GM12875 (cell line): Measurements from ENCODE around the gene FOLR3.
"Not testable (repeated sequence)": the region's sequence is repeated elsewhere in the genome, so short reads cannot be mapped to it uniquely, and the experiment has no call there.

Source experiments
- H3K4me3 ChIP-seq: one replicate; pipeline ENCODE4 v1.5.1; 2011; ENCODE audit warnings: low read depth, low read length, control low read depth
- TF ChIP-seq, protein P1 (sequence below): IDR thresholded peaks from 2 replicates; pipeline ENCODE4 v1.5.1; 2011; ENCODE audit warnings: low read depth, mild to moderate bottlenecking, control low read depth, inconsistent platforms, low read length, moderate library complexity, borderline replicate concordance; ENCODE audit not compliant: insufficient read depth

The FOLR3 gene

DNA sequence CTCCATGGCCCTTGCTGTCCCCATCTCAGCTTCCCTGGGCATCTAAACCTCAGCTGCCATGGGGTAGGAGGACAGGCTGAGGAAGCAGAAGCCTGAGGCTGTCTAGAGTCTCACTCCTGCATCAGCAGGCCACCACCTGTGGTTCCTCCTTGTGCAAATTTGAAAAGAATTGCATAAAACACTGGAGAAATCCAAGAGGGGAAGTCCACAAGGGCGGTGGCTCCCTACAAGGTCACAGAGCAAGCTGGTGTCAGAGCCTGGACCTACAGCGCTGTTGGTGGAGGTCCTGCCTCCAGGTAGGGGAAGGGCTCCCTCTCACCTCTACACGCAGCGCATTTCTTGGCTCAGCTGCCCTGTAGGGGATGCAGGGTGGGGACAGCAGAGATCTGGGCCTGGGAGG lies at the start of gene FOLR3:
TSS of gene FOLR3 (plus strand) at position 253 of the 400 bp plus-strand sequence. CDS start 228 bp downstream, outside the sequence.
- H3K4me3 ChIP-seq, result not testable (repeated sequence)

DNA sequence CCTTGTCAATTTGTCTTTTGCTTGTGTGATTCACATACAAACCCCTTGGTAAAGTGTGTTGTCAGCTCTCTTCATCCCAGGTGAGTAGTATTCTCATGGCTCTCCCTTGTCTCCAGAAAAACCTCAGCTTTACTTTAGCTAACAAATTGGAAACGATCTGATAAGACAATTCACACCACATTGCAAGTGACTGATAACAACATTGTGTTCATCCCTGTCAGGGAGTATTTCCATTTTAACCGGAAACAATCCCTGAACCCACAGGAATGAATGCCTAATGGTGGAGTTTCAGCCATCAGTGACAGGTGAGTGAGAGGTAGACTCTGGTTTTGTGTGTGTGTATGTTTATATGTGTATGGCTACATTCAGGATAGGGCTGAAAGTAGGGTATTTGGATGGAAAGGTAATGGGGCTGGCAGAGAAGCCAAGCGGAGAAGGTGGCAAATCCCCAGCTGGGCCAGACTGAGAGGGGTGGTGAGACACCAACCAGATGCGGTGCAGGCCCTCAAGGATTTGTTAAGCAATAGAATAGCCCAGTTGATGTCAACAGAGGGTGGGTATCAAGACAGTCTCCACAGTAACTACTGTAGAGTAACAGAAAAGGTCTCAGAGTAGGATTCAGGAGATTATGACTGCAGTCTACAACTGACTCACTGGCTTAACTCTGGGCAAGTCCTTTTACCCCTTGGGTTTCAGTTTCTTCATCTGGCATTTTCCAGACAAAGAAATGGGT lies 47.3 kb upstream of the FOLR3 start:
- H3K4me3 ChIP-seq, result no peak overlapping the region
- TF ChIP-seq, protein P1, sequence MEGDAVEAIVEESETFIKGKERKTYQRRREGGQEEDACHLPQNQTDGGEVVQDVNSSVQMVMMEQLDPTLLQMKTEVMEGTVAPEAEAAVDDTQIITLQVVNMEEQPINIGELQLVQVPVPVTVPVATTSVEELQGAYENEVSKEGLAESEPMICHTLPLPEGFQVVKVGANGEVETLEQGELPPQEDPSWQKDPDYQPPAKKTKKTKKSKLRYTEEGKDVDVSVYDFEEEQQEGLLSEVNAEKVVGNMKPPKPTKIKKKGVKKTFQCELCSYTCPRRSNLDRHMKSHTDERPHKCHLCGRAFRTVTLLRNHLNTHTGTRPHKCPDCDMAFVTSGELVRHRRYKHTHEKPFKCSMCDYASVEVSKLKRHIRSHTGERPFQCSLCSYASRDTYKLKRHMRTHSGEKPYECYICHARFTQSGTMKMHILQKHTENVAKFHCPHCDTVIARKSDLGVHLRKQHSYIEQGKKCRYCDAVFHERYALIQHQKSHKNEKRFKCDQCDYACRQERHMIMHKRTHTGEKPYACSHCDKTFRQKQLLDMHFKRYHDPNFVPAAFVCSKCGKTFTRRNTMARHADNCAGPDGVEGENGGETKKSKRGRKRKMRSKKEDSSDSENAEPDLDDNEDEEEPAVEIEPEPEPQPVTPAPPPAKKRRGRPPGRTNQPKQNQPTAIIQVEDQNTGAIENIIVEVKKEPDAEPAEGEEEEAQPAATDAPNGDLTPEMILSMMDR, result no peak

DNA sequence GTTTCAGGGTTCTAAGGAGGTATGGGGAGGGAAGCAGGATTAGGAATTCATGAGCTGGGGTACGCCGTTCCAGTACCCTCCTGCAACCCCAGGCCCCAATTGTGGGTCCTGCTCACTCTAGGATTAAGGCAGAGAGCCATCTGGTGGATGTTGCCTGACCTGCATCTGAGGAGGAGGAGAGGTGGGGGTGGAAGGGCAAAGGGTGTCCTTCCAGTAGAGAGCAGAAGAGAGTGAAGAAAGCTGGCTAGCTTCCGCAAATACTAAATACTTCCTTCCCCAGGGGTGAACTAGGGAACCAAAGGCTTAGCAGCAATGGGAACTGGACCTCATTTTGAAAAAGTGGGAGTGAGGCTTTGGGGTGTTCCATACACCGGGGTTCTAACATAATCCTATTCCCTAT lies 44.2 kb upstream of the FOLR3 start:
- TF ChIP-seq, protein P1, result peak; percentile 76
- H3K4me3 ChIP-seq, result no peak overlapping the region

DNA sequence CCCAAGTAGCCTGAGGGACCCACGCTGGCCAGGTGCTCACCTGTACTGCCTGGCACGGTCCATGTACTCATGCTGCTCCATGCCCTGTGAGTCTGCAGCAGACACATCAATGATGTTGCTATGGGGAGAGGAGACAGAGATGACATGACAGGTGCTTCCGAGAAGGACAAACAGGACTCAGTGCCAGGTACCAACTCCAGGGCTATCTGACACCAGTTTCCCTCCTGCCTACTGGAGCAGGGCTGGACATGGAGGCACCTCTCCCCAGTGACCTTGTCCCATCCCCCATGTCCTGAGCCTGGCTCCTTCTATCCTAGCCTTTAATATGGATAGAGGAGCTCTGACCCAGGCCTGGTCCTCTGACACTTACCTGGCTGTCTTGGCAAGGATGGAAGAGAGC lies 36.8 kb upstream of the FOLR3 start:
- TF ChIP-seq, protein P1, result no peak
- no peak overlapping the region for H3K4me3 ChIP-seq

DNA sequence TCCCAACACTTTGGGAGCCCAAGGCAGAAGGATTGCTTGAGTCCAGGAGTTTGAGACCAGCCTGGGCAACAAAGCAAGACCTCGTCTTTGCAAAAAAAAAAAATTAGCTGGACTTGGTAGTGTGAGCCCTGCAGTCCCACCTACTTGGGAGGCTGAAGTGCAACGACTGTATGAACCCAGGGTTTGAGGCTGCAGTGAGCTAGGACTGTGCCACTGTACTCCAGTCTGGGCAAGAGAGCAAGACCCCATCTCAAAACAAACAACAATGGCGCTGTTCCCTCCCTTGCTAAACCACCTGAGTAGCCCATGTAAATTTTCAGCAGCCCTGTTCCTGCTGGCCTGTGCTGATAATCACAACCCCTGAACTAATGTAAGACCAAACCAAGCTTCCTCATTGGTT lies 35.5 kb upstream of the FOLR3 start:
- TF ChIP-seq, protein P1, result no peak
- H3K4me3 ChIP-seq, result no peak overlapping the region

DNA sequence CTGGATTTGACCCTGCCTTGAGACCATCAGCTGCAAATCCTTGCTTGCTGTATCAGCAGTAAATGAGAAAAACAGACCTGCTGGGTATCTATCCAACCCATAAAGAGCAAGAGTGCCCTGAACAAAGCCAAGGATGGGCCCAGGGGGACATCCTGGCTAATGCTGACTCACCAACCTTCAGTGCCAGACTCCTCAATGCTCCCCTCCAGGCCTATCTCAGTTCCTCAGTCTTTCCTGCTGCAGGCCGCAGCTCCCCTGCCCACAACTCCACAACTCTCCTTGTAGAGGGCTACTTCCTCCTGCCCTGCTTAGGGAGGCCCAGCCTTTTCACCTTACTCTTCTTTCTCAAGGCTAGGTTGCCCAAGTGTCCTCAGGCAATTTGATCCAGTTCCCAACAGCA lies 35.1 kb upstream of the FOLR3 start:
- no peak overlapping the region for H3K4me3 ChIP-seq
- TF ChIP-seq, protein P1, result no peak

DNA sequence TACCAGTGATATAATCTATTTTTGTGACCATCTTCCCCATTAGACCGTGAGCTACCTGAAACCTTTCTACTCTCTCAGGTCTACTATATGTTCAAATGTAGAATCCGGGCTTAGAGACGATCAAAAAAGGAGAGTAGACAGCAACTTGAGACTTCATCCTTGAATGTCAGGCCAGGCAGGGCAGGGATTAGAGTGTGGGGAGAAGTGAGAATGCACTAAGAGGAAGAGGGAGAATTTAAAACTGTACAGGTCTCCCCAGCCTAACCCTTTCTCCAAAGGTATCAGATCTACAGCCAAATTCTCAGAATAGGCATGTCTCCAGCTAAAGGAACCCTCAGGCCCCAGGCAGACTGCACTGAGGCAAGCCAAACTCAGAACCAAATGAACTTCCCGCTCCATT lies 33.4 kb upstream of the FOLR3 start:
- TF ChIP-seq, protein P1, result no peak
- peak overlapping the region; percentile 58 for H3K4me3 ChIP-seq
